Effector CD8-positive, alpha-beta T cell (primary cell): ENCODE results near the gene MAFF.
A peak's percentile ranks its signal among the peaks of the same experiment; 100 is the strongest.
"Not testable (repeated sequence)": the region's sequence is repeated elsewhere in the genome, so short reads cannot be mapped to it uniquely, and the experiment has no call there.

ENCODE experiments used
- DNase-seq: peaks from one replicate; lab custom pipeline; 2025; lab: John Stamatoyannopoulos, UW

Gene MAFF

DNA sequence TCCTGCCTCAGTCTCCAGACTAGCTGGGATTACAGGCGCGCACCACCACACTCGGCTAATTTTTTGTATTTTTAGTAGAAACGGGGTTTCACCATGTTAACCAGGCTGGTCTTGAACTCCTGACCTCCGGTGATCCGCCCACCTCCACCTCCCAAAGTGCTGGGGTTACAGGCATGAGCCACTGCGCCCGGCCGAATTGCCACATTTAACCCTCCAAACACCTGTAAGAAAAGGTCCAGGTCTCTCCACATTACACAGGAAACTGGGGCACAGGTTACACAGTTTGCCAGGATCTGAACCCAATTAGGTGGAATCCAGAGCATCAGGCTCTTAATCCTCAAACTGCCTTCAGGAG, 24.2 kb upstream of the MAFF start:
- DNase-seq: not testable (repeated sequence)

DNA sequence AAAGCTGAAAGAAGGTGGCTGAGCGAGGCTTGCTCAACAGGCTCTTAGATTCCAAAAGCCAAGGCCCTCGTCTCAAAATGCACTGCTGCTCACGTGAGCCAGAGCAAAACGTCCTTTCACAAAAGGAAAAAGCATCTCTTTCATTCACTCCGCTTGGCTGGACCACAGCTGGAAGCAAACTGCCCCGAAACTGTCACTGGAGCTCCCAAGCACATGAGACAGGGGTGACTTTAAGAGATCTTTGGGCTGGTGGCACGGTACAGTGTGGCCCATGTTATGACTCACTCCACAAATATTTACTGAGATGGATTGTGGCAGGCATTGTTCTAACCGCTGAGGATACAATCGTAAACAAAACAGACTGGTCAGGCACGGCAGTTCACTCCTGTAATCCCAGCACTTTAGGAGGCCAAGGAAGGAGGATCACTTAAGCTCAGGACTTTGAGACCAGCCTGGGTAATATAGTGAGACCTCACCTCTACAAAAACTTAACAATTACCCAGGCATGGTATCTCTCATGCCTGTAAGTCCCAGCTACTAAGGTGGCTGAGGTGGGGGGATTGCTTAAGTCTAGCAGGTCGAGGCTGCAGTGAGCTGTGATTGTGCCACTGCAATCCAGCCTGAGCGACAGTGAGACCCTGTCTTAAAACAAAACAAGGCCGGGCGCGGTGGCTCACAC, 23.7 kb upstream of the MAFF start:
- DNase-seq: no peak

DNA sequence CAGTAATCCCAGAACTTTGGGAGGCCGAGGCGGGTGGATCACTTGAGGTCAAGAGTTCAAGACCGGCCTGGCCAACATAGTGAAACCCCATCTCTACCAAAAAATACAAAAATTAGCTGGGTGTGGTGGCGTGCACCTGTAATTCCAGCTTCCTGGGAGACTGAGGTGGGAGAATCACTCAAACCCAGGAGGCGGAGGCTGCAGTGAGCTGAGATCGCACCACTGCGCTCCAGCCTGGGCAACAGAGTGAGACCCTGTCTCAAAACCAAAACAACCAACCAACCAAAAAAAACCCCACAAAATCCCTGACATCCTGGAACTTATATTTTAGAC, 23.2 kb upstream of the MAFF start:
- not testable (repeated sequence) for DNase-seq

DNA sequence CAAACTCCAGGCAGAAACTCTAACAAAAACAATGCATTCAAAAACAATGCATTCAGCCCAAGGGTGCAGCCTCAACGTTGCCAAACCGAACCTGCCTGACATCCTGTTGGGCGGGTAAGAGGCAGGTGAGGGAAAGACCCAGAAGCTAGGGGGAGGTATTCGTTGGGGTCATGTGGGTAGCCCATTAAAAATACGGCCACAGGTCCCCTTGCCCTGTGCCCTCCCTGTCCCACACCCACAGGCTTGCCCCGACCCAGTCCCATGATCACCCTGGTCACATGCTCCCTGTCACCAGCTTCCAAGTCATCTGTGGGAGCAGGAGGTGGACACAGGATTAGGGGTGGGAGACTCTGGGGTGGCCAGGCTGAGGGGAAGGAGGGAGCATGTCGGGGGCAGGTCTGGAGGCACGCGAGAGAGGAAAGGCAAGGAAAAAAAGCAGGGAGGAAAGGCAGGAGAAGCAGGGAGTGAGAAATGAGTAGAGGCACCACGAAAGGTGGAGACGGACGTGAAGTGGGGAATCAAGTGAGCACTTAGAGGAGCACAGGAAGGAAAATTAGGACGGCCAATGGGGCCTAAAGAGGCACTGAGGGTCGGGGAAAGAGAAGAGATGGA, 20.8 kb upstream of the MAFF start:
- DNase-seq: no peak

DNA sequence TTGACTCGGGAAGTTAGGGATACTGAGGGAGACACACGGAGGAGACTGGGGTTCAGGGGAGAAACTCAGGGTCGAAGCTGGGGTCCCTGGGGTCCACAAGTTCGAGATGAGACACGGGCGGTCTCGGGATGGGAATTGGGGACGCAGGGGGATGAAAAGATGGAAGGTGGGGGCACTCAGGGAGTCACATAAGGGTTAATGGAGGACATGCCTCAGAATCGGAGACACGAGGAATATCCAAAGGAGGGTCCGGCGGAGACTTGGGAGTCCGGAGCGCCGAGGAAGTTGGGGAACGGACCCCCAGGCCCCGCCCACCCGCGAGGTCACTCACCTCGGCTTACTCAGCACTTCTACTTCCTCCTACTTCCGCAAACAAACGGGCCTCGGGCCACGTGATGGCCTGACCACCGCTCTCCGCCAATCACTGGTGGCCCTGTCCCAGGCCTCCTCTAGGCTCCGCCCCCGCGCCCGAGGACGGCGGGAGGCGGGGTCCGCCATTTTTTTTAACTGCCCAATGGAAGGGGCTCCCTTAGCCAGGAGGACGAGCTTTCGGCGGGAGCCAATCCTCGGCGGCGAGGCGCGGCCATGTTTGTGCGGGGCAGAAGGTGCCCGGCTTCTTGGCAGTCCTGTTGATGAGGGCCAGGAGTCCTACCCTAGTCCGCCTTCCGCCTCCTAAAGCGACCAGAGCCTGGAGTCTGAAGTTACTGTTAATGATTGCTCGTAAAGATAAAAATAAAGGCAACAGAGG, 20.2 kb upstream of the MAFF start, which contains the start of gene PLA2G6:
Gene PLA2G6 (minus strand): TSS at position 378 of the 748 bp plus-strand sequence. CDS start 12,404 bp downstream, outside the sequence.
- peak; percentile 93 for DNase-seq

DNA sequence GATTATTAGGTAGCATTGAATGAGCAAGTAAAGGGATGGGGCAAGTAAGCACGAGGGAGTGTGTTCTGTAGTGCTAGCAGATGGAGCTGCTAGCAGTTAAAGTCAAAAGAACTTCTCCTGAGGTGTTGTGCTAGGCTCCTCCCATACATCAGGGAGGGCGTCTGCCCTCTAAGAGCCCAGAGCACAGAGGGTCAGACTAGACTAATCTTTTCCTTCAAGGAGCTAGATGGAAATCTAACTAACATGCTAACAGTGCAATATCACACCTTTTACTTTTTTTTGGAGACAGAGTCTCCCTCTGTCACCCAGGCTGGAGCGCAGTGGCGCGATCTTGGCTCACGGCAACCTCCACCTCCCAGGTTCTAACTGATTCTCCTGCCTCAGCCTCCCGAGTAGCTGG, 17.0 kb upstream of the MAFF start:
- no peak for DNase-seq

DNA sequence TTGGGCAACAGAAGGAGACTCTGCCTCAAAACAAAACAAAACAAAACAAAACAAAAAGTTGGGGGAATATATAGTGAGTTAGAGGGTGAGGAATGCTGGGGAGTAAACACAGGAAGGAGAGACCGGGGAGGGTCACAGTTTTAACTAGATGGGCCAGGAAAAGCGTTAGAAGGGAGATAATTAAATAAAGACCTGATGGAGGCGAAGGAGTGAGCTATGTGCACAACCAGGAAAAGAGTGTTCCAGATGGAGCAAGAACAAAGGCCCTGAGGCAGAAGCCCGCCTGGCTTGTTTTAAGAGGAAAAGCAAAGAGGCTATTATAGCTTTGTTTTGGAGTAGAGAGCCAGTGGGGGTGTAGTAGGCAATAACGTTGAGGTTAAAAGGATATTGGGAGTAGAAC, 15.4 kb upstream of the MAFF start:
- no peak for DNase-seq

DNA sequence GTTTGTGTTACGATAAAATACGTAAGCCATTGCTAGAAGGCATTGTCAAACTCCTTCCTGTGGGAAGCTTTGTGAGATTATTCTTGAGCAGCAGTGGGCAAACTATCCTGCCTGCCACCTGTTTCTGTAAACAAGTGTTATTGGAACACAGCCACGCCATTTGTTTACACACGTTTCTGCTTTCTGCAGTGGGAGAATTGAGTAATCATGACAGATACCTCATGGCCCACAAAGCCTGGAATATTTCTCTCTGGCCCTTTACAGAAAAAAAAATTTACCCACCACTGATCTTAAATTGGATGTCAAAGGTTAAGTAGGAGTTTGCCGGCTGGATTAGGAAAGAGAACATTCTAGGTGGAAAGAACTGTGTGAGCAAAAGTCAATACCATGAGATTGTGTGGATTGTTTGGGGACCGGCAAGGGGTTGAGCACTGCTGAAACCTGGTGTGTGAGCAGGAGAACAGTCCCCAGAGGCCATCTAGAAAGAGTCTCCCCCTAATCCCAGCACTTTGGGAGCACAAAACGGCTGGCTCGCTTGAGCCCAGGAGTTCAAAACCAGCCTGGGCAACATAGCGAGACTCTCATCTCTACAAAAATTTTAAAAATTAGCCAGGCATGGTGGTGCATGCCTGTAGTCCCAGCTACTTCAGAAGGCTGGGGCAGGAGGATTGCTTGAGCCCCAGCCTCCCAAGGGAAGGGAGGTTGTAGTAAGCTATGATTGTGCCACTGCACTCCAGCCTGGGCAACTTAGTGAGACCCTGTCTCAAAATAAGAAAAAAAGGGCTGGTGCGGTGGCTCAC, 14.2 kb upstream of the MAFF start:
- DNase-seq: no peak

DNA sequence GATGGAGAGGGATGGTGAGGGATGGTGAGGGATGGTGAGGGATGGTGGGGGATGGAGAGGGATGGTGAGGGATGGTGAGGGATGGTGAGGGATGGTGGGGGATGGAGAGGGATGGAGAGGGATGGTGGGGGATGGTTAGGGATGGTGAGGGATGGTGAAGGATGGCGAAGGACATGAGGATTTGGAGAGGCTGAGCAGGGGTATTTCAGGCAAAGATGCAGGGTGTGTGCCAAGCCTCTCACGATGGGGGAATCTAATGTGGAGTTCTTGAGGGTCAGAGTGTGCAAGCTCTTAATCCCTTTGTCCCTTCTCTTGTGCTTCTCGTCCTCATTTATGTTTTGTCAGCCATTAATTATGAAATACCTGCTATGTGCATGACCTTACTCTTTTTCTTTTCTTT, 12.7 kb upstream of the MAFF start:
- DNase-seq: no peak

DNA sequence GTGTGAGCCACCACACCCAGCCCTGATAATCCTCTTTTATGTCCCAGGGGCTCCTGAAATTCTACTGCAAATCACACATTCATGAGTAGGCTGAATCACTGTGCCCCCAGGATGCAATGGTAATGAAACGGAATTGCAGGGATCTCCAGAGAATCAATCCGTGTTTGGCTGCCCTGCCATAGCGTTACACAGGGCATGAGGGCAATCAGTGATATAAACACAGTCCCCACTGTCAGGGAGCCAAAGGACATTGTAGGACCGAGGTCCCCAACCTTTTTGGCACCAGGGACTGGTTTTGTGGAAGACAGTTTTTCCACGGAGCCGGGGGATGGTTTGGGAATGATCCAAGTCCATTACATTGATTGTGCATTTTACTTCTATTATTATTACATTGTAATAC, 11.2 kb upstream of the MAFF start:
- DNase-seq: no peak

DNA sequence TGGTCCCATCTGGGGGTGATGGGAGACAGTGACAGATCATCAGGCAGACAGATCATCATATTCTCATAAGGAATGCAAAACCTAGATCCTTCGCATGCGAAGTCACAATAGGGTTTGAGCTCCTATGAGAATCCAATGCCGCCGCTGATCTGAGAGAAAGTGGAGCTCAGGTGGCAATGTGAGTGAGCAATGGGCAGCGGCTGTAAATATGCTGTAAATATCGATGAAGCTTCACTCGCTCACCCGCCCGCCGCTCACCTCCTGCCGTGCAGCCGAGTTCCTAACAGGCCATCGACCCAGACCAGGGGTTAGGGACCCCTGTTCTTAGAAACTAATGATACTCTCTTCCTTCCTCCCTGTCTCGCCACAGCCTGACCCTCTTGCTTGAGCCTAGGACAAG, 10.7 kb upstream of the MAFF start:
- no peak for DNase-seq

DNA sequence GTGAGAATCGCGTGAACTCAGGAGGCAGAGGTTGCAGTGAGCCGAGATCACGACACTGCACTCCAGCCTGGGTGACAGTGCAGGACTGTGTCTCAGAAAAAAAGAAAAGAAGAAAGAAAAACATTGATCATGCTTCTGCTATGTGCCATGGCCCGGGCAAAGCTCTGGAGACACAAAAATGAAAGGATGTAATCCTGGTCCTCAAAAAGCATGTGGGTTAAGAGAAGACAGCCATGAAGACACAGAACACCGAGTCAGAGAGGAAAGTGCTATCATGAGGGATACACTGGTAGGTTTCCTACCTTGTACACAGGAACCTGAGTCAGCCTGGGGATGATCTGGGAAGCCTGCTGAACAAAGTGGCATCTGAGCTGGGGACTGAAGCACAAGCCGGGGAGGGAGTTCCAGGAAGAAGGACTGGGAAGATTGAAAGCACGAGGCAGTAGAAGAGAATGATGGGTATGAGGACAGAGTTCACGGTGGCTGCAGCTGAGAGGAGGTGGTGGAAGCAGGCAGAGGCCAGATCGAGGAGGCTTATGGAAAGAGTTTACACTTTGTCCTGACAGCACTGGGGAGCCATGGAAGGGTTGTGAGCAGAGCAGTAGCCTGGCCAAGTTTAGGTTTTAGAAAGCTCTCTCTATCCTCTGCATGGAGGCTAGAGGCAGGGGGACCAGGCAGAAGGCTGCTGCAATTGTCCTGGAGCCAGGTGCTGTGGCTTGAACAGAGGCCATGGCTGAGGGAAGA, 9.9 kb upstream of the MAFF start:
- no peak for DNase-seq

DNA sequence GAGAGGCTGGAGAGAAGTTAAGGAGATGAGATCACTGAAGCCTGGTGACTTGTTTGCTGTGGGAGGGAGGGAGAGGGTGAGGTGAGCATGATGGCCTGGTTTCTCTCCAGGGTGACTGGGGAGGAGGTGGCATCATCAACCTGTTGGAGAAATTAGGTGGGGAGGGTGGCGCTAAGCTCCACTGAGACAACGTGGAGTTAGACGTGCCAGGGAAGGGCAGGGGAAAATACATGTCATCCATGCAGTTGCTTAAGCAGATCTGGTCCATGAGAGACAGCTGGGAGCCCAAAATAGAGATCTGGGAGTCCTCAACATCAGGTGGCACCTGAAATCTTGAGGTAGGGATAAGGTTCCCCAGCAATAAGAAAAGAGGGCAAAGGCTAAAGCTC, 9.3 kb upstream of the MAFF start:
- no peak for DNase-seq

DNA sequence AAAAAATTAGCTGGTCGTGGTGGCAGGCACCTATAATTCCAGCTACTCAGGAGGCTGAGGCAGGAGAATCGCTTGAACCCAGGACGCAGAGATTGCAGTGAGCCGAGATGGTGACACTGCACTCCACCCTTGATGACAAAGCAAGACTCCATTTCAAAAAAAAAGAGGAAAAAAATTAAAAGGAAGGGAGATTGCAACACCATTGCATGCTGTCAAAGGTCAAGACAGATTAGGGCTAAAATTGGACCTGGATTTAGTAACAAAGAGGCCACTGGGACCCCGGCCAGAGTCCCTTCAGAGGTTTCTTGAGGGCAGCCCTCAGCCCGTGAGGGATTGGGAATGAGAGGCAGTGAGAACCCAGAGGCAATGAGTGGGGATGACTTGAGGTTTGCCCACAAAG, 8.2 kb upstream of the MAFF start:
- no peak for DNase-seq

DNA sequence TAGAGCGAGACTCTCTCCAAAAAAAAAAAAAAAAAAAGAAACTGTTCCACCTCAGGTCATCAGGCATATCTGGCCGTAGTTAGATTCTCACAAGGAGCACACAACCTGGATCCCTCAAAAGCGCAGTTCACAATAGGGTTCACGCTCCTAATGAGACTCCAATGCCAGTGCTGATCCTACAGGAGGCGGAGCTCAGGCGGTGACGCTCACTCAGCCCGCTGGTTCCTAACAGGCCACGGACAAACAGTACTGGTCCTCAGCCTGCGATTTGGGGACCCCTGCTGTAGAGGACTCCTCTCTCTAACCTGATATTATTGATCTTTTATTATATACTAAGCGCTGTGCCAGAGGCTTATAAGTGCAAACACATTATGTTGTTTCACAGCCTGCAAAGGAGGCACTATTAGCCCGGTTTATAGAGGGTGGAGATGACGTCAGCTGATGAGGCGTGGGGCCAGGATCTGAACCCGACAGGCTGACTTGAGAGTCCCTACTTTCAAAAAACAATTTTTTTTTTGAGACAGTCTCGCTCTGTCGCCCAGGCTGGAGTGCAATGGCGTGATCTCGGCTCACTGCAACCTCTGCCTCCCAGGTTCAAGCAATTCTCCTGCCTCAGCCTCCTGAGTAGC, 4.9 kb upstream of the MAFF start:
- no peak for DNase-seq

DNA sequence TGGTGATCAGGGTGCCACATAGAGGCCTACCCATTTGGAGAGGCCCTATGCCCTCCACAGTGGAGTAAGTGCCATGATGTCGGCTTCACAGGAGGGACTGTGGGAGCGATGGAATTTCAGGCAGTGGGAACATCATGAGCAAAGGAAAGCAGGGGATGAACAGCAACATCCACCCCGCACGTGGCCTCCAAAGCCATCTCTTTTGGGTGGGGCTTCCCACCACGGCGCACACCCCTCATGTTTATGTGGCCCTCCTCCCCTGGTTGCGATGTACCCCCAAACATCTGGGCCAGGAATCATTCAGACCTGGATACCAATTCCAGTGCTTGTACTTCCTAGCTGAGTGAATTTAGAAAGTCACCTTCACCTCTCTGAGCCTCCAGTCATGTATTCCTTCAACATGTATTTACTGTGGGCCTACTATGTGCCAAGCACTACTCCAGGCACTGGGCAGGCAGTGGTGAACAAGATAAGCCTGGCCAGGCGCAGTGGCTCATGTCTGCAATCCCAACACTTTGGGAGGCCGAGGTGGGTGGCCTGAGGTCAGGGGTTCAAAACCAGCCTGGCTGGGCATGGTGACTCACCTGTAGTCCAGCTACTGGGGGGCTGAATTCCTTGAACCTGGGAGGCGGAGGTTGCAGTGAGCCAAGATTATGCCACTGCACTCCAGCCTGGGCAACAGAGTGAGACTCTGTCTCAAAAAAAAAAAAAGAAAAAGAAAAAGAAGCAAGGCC, 1.8 kb upstream of the MAFF start:
- DNase-seq: no peak

DNA sequence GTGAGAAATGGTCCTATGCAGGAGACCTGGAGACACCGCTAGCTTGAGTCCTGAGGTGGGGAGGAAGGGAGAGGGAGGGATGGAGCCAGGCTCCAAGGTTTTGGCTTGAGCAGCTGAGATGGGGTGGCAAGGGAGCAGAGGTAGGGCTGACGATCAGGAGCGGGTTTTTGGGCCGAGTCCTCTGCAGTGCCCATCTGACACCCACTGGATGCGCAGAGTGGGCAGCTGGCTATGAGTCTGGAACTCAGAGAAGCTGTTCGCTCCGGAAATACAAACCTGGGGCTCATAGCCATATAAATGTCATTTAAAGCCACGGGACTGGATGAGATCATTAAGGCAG, 453 bp upstream of the MAFF start:
- no peak for DNase-seq

DNA sequence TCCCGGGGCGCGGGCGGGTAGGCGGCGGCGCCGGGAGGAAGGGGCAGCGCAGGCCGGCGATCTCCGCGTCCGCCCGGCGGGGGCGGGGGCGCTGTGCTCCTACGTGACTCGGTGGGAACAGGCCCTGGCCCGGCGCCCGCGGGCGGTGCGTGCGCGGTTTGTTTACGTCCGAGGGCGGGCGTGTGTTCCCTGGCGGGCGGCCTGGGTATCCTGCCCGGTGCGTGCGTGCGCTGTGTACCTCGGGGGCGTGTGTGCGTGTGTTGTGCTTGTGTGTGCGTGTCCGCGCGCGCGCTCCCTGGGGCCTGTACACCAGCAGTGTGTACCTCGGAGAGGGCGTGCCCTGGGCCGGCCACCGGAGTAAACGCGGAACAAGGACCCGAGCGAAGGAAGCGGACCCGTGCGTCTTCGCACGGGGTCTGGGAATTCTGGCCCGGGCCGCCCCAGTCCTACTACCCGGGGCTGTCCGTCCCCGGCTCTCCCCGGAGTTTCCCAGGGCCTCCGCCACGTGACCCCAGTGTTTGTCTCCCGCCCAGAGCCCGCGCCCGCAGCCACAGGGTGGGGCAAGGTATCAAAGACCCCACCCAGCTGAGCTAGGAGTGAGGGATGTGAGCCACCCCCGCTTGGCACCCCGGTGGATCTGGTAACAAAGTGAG, 769 bp downstream of the MAFF start:
- peak; percentile 45 for DNase-seq

DNA sequence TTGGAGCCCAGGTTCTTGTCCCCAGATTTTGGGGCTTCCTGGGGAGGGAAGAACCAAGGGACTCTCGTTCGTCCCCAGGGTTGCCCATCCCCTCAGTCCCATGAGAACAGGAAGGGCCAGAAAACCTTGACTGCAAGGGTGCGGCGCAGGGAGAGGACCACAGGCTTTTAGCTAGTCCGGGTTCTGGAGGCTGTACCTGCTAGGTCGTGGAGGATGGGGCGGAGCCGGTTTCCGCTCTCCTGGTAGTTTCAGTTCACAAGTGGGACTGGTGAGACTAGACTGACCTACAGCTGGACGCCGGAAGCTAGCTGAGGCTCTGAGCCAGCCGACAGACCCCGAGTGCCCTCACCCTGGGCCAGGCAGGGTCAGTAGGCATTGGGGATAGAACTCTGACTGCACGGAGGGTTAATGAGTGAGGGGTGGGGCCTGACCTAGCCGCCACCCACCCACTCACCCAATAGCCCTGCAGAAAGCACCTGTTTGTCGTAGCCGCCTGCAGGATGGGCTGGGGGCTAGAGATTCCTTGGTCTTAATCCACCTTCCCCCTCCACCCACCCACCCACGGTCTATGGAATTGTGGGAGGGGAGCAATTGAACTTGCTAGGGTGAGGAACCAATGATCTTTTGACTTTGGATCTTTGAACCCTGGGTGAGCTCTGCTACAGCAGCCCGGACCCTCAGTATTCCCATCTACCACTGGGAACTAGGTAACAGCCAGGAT, 1.5 kb downstream of the MAFF start:
- DNase-seq: no peak
